ENCODE results near the gene CD300LG.
"Not testable (repeated sequence)": the region's sequence is repeated elsewhere in the genome, so short reads cannot be mapped to it uniquely, and the experiment has no call there.

CD300LG gene

DNA sequence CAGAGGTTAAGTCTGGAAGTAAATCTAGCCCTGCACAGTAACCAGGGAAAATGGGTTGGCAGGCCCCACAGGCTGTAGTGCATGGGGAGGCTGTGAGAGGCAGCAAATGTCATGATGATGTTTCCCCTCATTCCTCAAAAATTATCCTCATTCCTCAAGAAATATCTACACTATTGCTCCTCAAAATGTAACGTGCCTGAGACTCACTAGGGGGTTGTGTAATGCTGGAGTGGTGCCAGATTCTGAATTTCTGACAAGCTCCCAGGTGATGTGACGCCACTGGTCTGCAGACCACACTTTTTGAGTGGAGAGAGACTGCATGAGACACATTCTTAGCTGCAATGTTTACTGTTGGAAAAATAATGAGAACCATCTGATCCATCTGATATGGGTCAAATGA, 12.9 kb upstream of the CD300LG start:
- H3K27me3 ChIP-seq (ENCODE audit: control insufficient read depth in 2 of 2, insufficient read depth in 2 of 2, low read length in 2 of 2), result peaks cover 0 to 8% of the 10 kb centered on the region in 2 donors
- H3K9me3 ChIP-seq (ENCODE audit: control insufficient read depth in 2 of 2, low read length in 2 of 2), result no peaks in the 10 kb centered on the region
- H3K27ac ChIP-seq (ENCODE audit: low read depth in 2 of 2, low read length in 2 of 2), result no peak overlapping the region
- no peak overlapping the region for H3K9ac ChIP-seq (ENCODE audit: low read depth in 1 of 2, low read length in 2 of 2)
- H3K4me3 ChIP-seq (ENCODE audit: low read length in 2 of 2), result no peak overlapping the region
- H3K4me1 ChIP-seq (ENCODE audit: control insufficient read depth in 2 of 2, insufficient read depth in 2 of 2, low read length in 2 of 2), result peaks cover 6 to 8% of the 10 kb centered on the region in 2 donors
- no peaks in the 10 kb centered on the region for H3K36me3 ChIP-seq (ENCODE audit: control insufficient read depth in 2 of 2, insufficient read depth in 2 of 2, low read length in 2 of 2)

DNA sequence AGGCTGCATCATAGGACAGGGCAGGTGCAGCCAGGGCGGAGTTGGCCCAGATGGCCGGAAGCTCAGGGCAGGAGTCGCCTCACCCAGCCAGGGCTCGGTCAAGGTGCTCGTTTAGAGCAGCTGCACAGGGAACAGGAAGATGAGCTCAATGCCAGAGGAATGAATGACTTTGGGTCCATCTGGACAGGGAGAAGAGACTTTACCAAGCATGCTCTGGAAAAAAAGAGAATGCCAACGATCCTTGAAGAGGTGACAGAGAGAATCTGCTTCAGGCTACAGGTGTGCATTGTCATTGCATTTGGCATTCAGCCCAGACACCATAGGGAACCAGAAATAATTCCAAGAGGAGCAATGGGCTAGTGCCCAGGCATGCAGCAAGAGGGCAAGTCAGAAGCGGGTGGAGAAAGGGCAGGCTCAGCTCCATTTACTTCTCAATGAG, 7.3 kb upstream of the CD300LG start:
- Histone ChIP-seq H3K4me1 (ENCODE audit: control insufficient read depth in 2 of 2, insufficient read depth in 2 of 2, low read length in 2 of 2) (peaks cover 0 to 8% of the 10 kb centered on the region in 2 donors), H3K27ac (ENCODE audit: low read depth in 2 of 2, low read length in 2 of 2) (peak overlapping the region; percentile 3 to 44), H3K9me3 (ENCODE audit: control insufficient read depth in 2 of 2, low read length in 2 of 2) (no peaks in the 10 kb centered on the region), H3K4me3 (ENCODE audit: low read length in 2 of 2) (no peak overlapping the region), H3K36me3 (ENCODE audit: control insufficient read depth in 2 of 2, insufficient read depth in 2 of 2, low read length in 2 of 2) (no peaks in the 10 kb centered on the region), H3K27me3 (ENCODE audit: control insufficient read depth in 2 of 2, insufficient read depth in 2 of 2, low read length in 2 of 2) (no peaks in the 10 kb centered on the region), H3K9ac (ENCODE audit: low read depth in 1 of 2, low read length in 2 of 2) (peak overlapping the region in 1 of 2 donors; percentile 3)

DNA sequence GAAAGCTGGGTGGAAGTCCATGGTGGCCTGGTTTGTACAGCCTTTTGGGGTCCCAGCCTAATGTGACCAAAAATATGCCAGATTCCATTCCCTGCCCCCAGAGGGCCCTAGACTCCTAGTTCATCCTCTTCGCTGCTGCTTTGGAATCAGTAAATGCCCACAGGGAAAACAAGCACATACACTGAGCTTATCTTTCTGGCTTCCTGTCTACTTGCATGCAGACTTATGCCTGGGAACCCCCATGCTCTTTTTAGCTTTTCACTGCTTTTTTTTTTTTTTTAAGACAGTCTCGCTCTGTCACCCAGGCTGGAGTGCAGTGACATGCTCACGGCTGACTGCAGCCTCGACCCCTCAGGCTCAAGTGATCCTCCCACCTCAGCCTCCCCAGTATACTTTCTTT, 6.2 kb upstream of the CD300LG start:
- H3K36me3 ChIP-seq (ENCODE audit: control insufficient read depth in 2 of 2, insufficient read depth in 2 of 2, low read length in 2 of 2), result no peaks in the 10 kb centered on the region
- no peaks in the 10 kb centered on the region for H3K9me3 ChIP-seq (ENCODE audit: control insufficient read depth in 2 of 2, low read length in 2 of 2)
- no peak overlapping the region for H3K27ac ChIP-seq (ENCODE audit: low read depth in 2 of 2, low read length in 2 of 2)
- no peaks in the 10 kb centered on the region for H3K27me3 ChIP-seq (ENCODE audit: control insufficient read depth in 2 of 2, insufficient read depth in 2 of 2, low read length in 2 of 2)
- no peak overlapping the region for H3K4me3 ChIP-seq (ENCODE audit: low read length in 2 of 2)
- no peak overlapping the region for H3K9ac ChIP-seq (ENCODE audit: low read depth in 1 of 2, low read length in 2 of 2)
- peaks cover 0 to 8% of the 10 kb centered on the region in 2 donors for H3K4me1 ChIP-seq (ENCODE audit: control insufficient read depth in 2 of 2, insufficient read depth in 2 of 2, low read length in 2 of 2)

DNA sequence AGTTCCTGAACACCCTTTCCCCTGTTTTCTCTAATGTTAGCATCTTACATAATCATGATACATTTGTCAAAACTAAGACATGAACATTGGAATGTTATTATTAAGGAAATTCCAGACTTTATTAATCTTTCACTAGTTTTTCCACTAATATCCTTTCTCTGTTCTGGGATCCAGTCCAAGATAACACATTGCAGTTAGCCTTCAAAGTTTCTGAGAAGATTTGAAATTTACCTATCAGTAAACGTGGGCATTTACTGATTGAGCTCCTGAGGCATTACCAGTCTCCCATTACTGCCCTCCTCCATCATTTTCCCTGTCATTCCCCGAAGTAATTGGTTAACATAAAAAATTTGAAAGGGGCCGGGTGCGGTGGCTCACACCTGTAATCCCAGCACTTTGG, 5.7 kb upstream of the CD300LG start:
- Histone ChIP-seq H3K4me3 (ENCODE audit: low read length in 2 of 2) (no peak overlapping the region), H3K36me3 (ENCODE audit: control insufficient read depth in 2 of 2, insufficient read depth in 2 of 2, low read length in 2 of 2) (no peaks in the 10 kb centered on the region), H3K27me3 (ENCODE audit: control insufficient read depth in 2 of 2, insufficient read depth in 2 of 2, low read length in 2 of 2) (no peaks in the 10 kb centered on the region), H3K4me1 (ENCODE audit: control insufficient read depth in 2 of 2, insufficient read depth in 2 of 2, low read length in 2 of 2) (peaks cover 0 to 8% of the 10 kb centered on the region in 2 donors), H3K9ac (ENCODE audit: low read depth in 1 of 2, low read length in 2 of 2) (no peak overlapping the region), H3K9me3 (ENCODE audit: control insufficient read depth in 2 of 2, low read length in 2 of 2) (no peaks in the 10 kb centered on the region), H3K27ac (ENCODE audit: low read depth in 2 of 2, low read length in 2 of 2) (no peak overlapping the region)

DNA sequence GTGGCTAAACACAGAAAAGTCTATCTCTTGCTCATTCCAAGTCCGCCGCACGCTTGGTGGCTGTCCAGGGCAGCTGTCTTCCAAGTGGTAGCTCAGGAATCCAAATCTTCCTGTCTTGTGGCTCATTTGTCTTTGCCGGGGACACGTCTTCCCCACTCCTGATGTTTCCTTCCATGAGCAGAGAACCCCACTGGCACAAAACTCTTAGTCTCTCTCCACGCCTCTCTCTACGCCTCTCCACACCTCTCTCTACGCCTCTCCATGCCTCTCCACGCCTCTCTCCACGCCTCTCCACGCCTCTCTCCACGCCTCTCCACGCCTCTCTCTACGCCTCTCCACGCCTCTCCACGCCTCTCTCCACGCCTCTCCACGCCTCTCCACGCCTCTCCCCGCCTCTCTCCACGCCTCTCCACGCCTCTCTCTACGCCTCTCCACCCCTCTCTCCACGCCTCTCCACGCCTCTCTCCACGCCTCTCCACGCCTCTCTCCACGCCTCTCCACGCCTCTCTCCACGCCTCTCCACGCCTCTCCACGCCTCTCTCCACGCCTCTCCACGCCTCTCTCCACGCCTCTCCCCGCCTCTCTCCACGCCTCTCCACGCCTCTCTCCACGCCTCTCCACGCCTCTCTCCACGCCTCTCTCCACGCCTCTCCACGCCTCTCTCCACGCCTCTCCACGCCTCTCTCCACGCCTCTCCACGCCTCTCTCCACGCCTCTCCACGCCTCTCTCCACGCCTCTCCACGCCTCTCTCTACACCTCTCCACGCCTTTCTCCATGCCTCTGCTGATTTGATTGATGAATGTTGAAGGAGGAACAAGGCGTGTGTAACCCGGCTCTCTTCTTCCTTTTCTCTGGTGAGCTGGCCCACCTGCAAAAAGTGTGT, 4.6 kb upstream of the CD300LG start:
- not testable (repeated sequence) for H3K4me1 ChIP-seq (ENCODE audit: control insufficient read depth in 2 of 2, insufficient read depth in 2 of 2, low read length in 2 of 2); H3K4me3 ChIP-seq (ENCODE audit: low read length in 2 of 2); H3K9ac ChIP-seq (ENCODE audit: low read depth in 1 of 2, low read length in 2 of 2); H3K9me3 ChIP-seq (ENCODE audit: control insufficient read depth in 2 of 2, low read length in 2 of 2); H3K36me3 ChIP-seq (ENCODE audit: control insufficient read depth in 2 of 2, insufficient read depth in 2 of 2, low read length in 2 of 2); H3K27me3 ChIP-seq (ENCODE audit: control insufficient read depth in 2 of 2, insufficient read depth in 2 of 2, low read length in 2 of 2); H3K27ac ChIP-seq (ENCODE audit: low read depth in 2 of 2, low read length in 2 of 2)

DNA sequence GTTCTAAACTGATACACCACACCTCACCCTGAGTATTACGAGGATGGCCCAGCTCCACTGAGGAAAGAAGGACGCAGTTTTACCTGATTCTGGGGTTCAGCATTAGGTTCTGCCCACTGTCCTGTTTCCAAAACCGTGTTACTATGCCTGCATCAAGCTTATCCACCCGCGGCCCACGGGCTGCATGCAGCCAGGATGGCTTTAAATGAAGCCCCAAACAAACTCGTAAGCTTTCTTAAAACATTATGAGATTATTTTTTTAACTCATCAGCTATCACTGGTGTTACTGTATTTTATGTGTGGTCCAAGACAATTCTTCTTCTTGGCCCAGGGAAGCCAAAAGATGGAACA, 4.0 kb upstream of the CD300LG start:
- no peak overlapping the region for H3K9ac ChIP-seq (ENCODE audit: low read depth in 1 of 2, low read length in 2 of 2)
- no peaks in the 10 kb centered on the region for H3K9me3 ChIP-seq (ENCODE audit: control insufficient read depth in 2 of 2, low read length in 2 of 2)
- peaks cover 0 to 8% of the 10 kb centered on the region in 2 donors for H3K4me1 ChIP-seq (ENCODE audit: control insufficient read depth in 2 of 2, insufficient read depth in 2 of 2, low read length in 2 of 2)
- no peak overlapping the region for H3K27ac ChIP-seq (ENCODE audit: low read depth in 2 of 2, low read length in 2 of 2)
- H3K36me3 ChIP-seq (ENCODE audit: control insufficient read depth in 2 of 2, insufficient read depth in 2 of 2, low read length in 2 of 2), result no peaks in the 10 kb centered on the region
- H3K4me3 ChIP-seq (ENCODE audit: low read length in 2 of 2), result no peak overlapping the region
- no peaks in the 10 kb centered on the region for H3K27me3 ChIP-seq (ENCODE audit: control insufficient read depth in 2 of 2, insufficient read depth in 2 of 2, low read length in 2 of 2)

DNA sequence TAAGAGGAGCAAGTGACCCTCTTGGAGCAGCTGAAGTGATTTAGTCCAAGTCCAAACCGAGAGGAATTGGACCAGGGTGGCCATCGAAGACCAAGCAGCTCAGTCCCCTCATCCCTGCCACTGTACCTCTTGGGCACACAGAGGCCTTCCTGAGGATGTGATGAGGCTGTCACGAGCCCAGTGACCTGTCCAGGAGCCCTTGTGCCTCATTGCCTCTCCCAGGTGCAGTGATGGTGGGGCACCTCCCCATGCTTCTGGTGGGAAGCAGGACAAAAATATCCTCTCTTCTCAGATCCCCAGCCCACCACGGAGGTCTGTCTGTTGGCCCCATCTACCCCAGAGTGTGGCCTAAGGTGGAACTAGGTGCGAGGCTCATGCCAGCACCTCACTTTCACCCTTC, 2.7 kb upstream of the CD300LG start:
- Histone ChIP-seq H3K9ac (ENCODE audit: low read depth in 1 of 2, low read length in 2 of 2) (no peak overlapping the region), H3K9me3 (ENCODE audit: control insufficient read depth in 2 of 2, low read length in 2 of 2) (no peaks in the 10 kb centered on the region), H3K27me3 (ENCODE audit: control insufficient read depth in 2 of 2, insufficient read depth in 2 of 2, low read length in 2 of 2) (no peaks in the 10 kb centered on the region), H3K27ac (ENCODE audit: low read depth in 2 of 2, low read length in 2 of 2) (no peak overlapping the region), H3K4me1 (ENCODE audit: control insufficient read depth in 2 of 2, insufficient read depth in 2 of 2, low read length in 2 of 2) (peaks cover 0 to 8% of the 10 kb centered on the region in 2 donors), H3K4me3 (ENCODE audit: low read length in 2 of 2) (no peak overlapping the region), H3K36me3 (ENCODE audit: control insufficient read depth in 2 of 2, insufficient read depth in 2 of 2, low read length in 2 of 2) (no peaks in the 10 kb centered on the region)

DNA sequence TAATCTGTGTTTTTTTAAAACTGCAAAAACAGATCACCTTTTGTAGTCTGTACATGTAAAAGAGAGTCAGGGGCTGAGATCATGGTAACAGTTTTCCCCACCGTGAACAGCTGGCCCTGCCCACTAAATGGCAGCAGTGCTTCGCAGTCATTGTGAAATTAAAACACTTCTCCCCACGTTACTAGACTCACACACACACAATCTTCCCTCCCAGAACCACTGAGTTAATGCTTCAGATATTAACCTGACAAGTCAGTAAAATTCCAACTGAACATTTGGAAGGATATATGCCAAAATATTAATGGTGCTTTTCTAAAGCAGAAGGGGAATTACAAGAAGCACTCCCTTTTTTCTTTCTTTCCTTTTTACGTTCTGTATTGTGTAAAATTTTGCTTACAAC, 1.2 kb upstream of the CD300LG start:
- Histone ChIP-seq H3K9me3 (ENCODE audit: control insufficient read depth in 2 of 2, low read length in 2 of 2) (no peaks in the 10 kb centered on the region), H3K36me3 (ENCODE audit: control insufficient read depth in 2 of 2, insufficient read depth in 2 of 2, low read length in 2 of 2) (no peaks in the 10 kb centered on the region), H3K4me3 (ENCODE audit: low read length in 2 of 2) (no peak overlapping the region), H3K27me3 (ENCODE audit: control insufficient read depth in 2 of 2, insufficient read depth in 2 of 2, low read length in 2 of 2) (no peaks in the 10 kb centered on the region), H3K4me1 (ENCODE audit: control insufficient read depth in 2 of 2, insufficient read depth in 2 of 2, low read length in 2 of 2) (no peaks in the 10 kb centered on the region), H3K9ac (ENCODE audit: low read depth in 1 of 2, low read length in 2 of 2) (no peak overlapping the region), H3K27ac (ENCODE audit: low read depth in 2 of 2, low read length in 2 of 2) (no peak overlapping the region)

DNA sequence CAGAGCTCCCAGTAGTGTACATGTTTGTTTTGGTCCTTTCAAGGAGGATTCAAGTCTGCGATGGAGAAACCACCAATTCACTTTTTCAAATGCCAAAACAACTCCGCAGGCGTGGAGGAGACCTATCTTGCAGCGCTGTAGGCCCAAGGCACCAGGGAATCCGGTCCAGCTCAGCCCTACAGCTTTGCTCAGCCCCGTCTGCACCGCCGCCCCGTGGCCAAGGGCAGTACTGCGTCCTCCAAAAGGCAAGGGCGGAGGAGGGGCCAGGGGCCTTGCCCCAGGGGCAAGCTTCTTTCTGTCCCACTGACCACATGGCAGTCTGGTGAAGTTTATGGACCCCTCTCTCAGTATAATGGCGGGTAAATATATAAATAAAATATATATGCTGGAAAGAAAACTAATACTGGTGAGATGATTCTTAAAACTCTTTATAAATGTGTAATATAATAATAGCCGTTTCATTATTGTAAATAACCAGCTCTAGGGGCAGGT, 709 bp upstream of the CD300LG start:
- H3K4me1 ChIP-seq (ENCODE audit: control insufficient read depth in 2 of 2, insufficient read depth in 2 of 2, low read length in 2 of 2), result no peaks in the 10 kb centered on the region
- H3K9ac ChIP-seq (ENCODE audit: low read depth in 1 of 2, low read length in 2 of 2), result no peak overlapping the region
- H3K27me3 ChIP-seq (ENCODE audit: control insufficient read depth in 2 of 2, insufficient read depth in 2 of 2, low read length in 2 of 2), result no peaks in the 10 kb centered on the region
- no peaks in the 10 kb centered on the region for H3K9me3 ChIP-seq (ENCODE audit: control insufficient read depth in 2 of 2, low read length in 2 of 2)
- H3K4me3 ChIP-seq (ENCODE audit: low read length in 2 of 2), result no peak overlapping the region
- no peaks in the 10 kb centered on the region for H3K36me3 ChIP-seq (ENCODE audit: control insufficient read depth in 2 of 2, insufficient read depth in 2 of 2, low read length in 2 of 2)
- no peak overlapping the region for H3K27ac ChIP-seq (ENCODE audit: low read depth in 2 of 2, low read length in 2 of 2)

DNA sequence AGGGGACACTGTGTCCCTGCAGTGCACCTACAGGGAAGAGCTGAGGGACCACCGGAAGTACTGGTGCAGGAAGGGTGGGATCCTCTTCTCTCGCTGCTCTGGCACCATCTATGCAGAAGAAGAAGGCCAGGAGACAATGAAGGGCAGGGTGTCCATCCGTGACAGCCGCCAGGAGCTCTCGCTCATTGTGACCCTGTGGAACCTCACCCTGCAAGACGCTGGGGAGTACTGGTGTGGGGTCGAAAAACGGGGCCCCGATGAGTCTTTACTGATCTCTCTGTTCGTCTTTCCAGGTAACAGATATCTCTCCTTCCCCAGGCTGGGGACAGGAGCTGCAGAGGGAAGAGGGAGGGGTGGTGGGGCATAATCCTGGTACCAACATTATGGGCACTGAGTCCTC, 1.6 kb downstream of the CD300LG start:
- no peak overlapping the region for H3K27ac ChIP-seq (ENCODE audit: low read depth in 2 of 2, low read length in 2 of 2)
- H3K4me1 ChIP-seq (ENCODE audit: control insufficient read depth in 2 of 2, insufficient read depth in 2 of 2, low read length in 2 of 2), result no peaks in the 10 kb centered on the region
- H3K9me3 ChIP-seq (ENCODE audit: control insufficient read depth in 2 of 2, low read length in 2 of 2), result no peaks in the 10 kb centered on the region
- peaks cover 0 to 2% of the 10 kb centered on the region in 2 donors for H3K27me3 ChIP-seq (ENCODE audit: control insufficient read depth in 2 of 2, insufficient read depth in 2 of 2, low read length in 2 of 2)
- H3K9ac ChIP-seq (ENCODE audit: low read depth in 1 of 2, low read length in 2 of 2), result no peak overlapping the region
- no peaks in the 10 kb centered on the region for H3K36me3 ChIP-seq (ENCODE audit: control insufficient read depth in 2 of 2, insufficient read depth in 2 of 2, low read length in 2 of 2)
- H3K4me3 ChIP-seq (ENCODE audit: low read length in 2 of 2), result no peak overlapping the region

Measured in mucosa of rectum (tissue), 2 donors.